B cell (primary cell): Measurements from ENCODE around the gene FYCO1.

ENCODE experiments used
- CTCF ChIP-seq: fragments of 200-600 bp; IDR thresholded peaks from one replicate; pipeline ENCODE4 v1.8.0; 2022; ENCODE audit warnings: antibody characterized with exemption, mild to moderate bottlenecking
- EZH2 ChIP-seq: IDR thresholded peaks from 2 replicates; pipeline ENCODE4 v1.6.1; 2012; ENCODE audit warnings: borderline replicate concordance, low read depth, mild to moderate bottlenecking, moderate library complexity, low read length; ENCODE audit not compliant: insufficient read depth, poor library complexity, severe bottlenecking

GRCh38 chr3:45868650-45869049 is 127.0 kb downstream of the FYCO1 start:
- TF ChIP-seq CTCF (no peak), EZH2 (no peak)
